ENCODE results near the gene PCBP3.
"Not testable (repeated sequence)": the region's sequence is repeated elsewhere in the genome, so short reads cannot be mapped to it uniquely, and the experiment has no call there.

The PCBP3 gene

GRCh38 chr21:45604681-45605080, 38.8 kb upstream of the PCBP3 start:
- not testable (repeated sequence) for H3K27me3 ChIP-seq (ENCODE audit: control insufficient read depth, insufficient read depth, low read length); H3K4me1 ChIP-seq (ENCODE audit: control insufficient read depth, insufficient read depth, low read length); H3K9me3 ChIP-seq (ENCODE audit: control insufficient read depth, low read length); H3K36me3 ChIP-seq (ENCODE audit: control insufficient read depth, insufficient read depth, low read length); H3K4me3 ChIP-seq (ENCODE audit: low read length); H3K9ac ChIP-seq (ENCODE audit: low read length)

GRCh38 chr21:45607021-45607908, 36.3 kb upstream of the PCBP3 start:
- H3K27me3 ChIP-seq (ENCODE audit: control insufficient read depth, insufficient read depth, low read length) = no peaks in the 10 kb centered on the region

GRCh38 chr21:45607909-45608295, 35.6 kb upstream of the PCBP3 start:
- Histone ChIP-seq H3K9ac (ENCODE audit: low read length) (no peak overlapping the region), H3K36me3 (ENCODE audit: control insufficient read depth, insufficient read depth, low read length) (no peaks in the 10 kb centered on the region), H3K27me3 (ENCODE audit: control insufficient read depth, insufficient read depth, low read length) (no peaks in the 10 kb centered on the region), H3K9me3 (ENCODE audit: control insufficient read depth, low read length) (no peaks in the 10 kb centered on the region), H3K4me1 (ENCODE audit: control insufficient read depth, insufficient read depth, low read length) (no peaks in the 10 kb centered on the region), H3K4me3 (ENCODE audit: low read length) (no peak overlapping the region)

More at GRCh38 chr21:45607021-45607908, 36.3 kb upstream of the PCBP3 start:
- Histone ChIP-seq H3K9ac (ENCODE audit: low read length) (no peak overlapping the region), H3K36me3 (ENCODE audit: control insufficient read depth, insufficient read depth, low read length) (no peaks in the 10 kb centered on the region), H3K4me1 (ENCODE audit: control insufficient read depth, insufficient read depth, low read length) (no peaks in the 10 kb centered on the region), H3K9me3 (ENCODE audit: control insufficient read depth, low read length) (no peaks in the 10 kb centered on the region), H3K4me3 (ENCODE audit: low read length) (no peak overlapping the region)

- not testable (repeated sequence) for H3K9me3 ChIP-seq (ENCODE audit: control insufficient read depth, low read length); H3K9ac ChIP-seq (ENCODE audit: low read length); H3K4me3 ChIP-seq (ENCODE audit: low read length); H3K4me1 ChIP-seq (ENCODE audit: control insufficient read depth, insufficient read depth, low read length); H3K36me3 ChIP-seq (ENCODE audit: control insufficient read depth, insufficient read depth, low read length); H3K27me3 ChIP-seq (ENCODE audit: control insufficient read depth, insufficient read depth, low read length)
These were observed 34.6 kb upstream of the PCBP3 start for GRCh38 chr21:45608747-45609470.

- H3K36me3 ChIP-seq (ENCODE audit: control insufficient read depth, insufficient read depth, low read length); H3K27me3 ChIP-seq (ENCODE audit: control insufficient read depth, insufficient read depth, low read length); H3K9ac ChIP-seq (ENCODE audit: low read length); H3K9me3 ChIP-seq (ENCODE audit: control insufficient read depth, low read length); H3K4me1 ChIP-seq (ENCODE audit: control insufficient read depth, insufficient read depth, low read length); H3K4me3 ChIP-seq (ENCODE audit: low read length): not testable (repeated sequence)
These were observed 33.9 kb upstream of the PCBP3 start for GRCh38 chr21:45609616-45610015.

GRCh38 chr21:45611296-45611695, 32.2 kb upstream of the PCBP3 start:
- no peaks in the 10 kb centered on the region for H3K9me3 ChIP-seq (ENCODE audit: control insufficient read depth, low read length)
- H3K4me1 ChIP-seq (ENCODE audit: control insufficient read depth, insufficient read depth, low read length) = no peaks in the 10 kb centered on the region
- no peak overlapping the region for H3K9ac ChIP-seq (ENCODE audit: low read length)
- H3K36me3 ChIP-seq (ENCODE audit: control insufficient read depth, insufficient read depth, low read length) = no peaks in the 10 kb centered on the region
- H3K27me3 ChIP-seq (ENCODE audit: control insufficient read depth, insufficient read depth, low read length) = peaks cover 3% of the 10 kb centered on the region
- no peak overlapping the region for H3K4me3 ChIP-seq (ENCODE audit: low read length)

GRCh38 chr21:45611939-45612664, 31.4 kb upstream of the PCBP3 start:
- Histone ChIP-seq H3K9ac (ENCODE audit: low read length) (no peak overlapping the region), H3K4me3 (ENCODE audit: low read length) (no peak overlapping the region), H3K4me1 (ENCODE audit: control insufficient read depth, insufficient read depth, low read length) (no peaks in the 10 kb centered on the region), H3K36me3 (ENCODE audit: control insufficient read depth, insufficient read depth, low read length) (no peaks in the 10 kb centered on the region), H3K9me3 (ENCODE audit: control insufficient read depth, low read length) (no peaks in the 10 kb centered on the region), H3K27me3 (ENCODE audit: control insufficient read depth, insufficient read depth, low read length) (peaks cover 3% of the 10 kb centered on the region)

- H3K27me3 ChIP-seq (ENCODE audit: control insufficient read depth, insufficient read depth, low read length); H3K9me3 ChIP-seq (ENCODE audit: control insufficient read depth, low read length); H3K36me3 ChIP-seq (ENCODE audit: control insufficient read depth, insufficient read depth, low read length); H3K9ac ChIP-seq (ENCODE audit: low read length); H3K4me1 ChIP-seq (ENCODE audit: control insufficient read depth, insufficient read depth, low read length); H3K4me3 ChIP-seq (ENCODE audit: low read length): not testable (repeated sequence)
These were observed 30.9 kb upstream of the PCBP3 start for GRCh38 chr21:45612665-45613019.

GRCh38 chr21:45613396-45613795, 30.1 kb upstream of the PCBP3 start:
- Histone ChIP-seq H3K9ac (ENCODE audit: low read length) (no peak overlapping the region), H3K9me3 (ENCODE audit: control insufficient read depth, low read length) (no peaks in the 10 kb centered on the region), H3K36me3 (ENCODE audit: control insufficient read depth, insufficient read depth, low read length) (no peaks in the 10 kb centered on the region), H3K27me3 (ENCODE audit: control insufficient read depth, insufficient read depth, low read length) (peaks cover 3% of the 10 kb centered on the region), H3K4me3 (ENCODE audit: low read length) (no peak overlapping the region), H3K4me1 (ENCODE audit: control insufficient read depth, insufficient read depth, low read length) (no peaks in the 10 kb centered on the region)

- Histone ChIP-seq H3K4me3 (ENCODE audit: low read length) (no peak overlapping the region), H3K4me1 (ENCODE audit: control insufficient read depth, insufficient read depth, low read length) (no peaks in the 10 kb centered on the region), H3K9me3 (ENCODE audit: control insufficient read depth, low read length) (no peaks in the 10 kb centered on the region), H3K27me3 (ENCODE audit: control insufficient read depth, insufficient read depth, low read length) (peaks cover 3% of the 10 kb centered on the region), H3K9ac (ENCODE audit: low read length) (no peak overlapping the region), H3K36me3 (ENCODE audit: control insufficient read depth, insufficient read depth, low read length) (no peaks in the 10 kb centered on the region)
These were observed 29.6 kb upstream of the PCBP3 start for GRCh38 chr21:45613881-45614280.

- Histone ChIP-seq H3K36me3 (ENCODE audit: control insufficient read depth, insufficient read depth, low read length) (no peaks in the 10 kb centered on the region), H3K4me3 (ENCODE audit: low read length) (no peak overlapping the region), H3K4me1 (ENCODE audit: control insufficient read depth, insufficient read depth, low read length) (no peaks in the 10 kb centered on the region), H3K27me3 (ENCODE audit: control insufficient read depth, insufficient read depth, low read length) (peaks cover 3% of the 10 kb centered on the region), H3K9ac (ENCODE audit: low read length) (no peak overlapping the region), H3K9me3 (ENCODE audit: control insufficient read depth, low read length) (no peaks in the 10 kb centered on the region)
These were observed 28.3 kb upstream of the PCBP3 start for GRCh38 chr21:45615145-45615711.
